ENCODE data around the gene ARMS2. TPM values are rescaled to one million over a fixed set of nuclear protein-coding genes. Genes with fewer than 3 reads are reported as not detected.

Gene ARMS2
- polyA plus RNA-seq, 1 of the 3 experiments (the other 2 are of a cell fraction): not detected

GRCh38 chr10:122486406-122487080 is 32.1 kb downstream of the ARMS2 start:
- no peak for TF ChIP-seq RCOR1 (IDR thresholded peaks at IDR 0.05; ENCODE audit: low read length)
- TF ChIP-seq EP300 (IDR thresholded peaks at IDR 0.05; ENCODE audit: borderline replicate concordance in 1 of 2, low read depth in 1 of 2, low read length in 1 of 2): no peak
- TF ChIP-seq YY1 (IDR thresholded peaks at IDR 0.05; ENCODE audit: low read depth): no peak
- no peak for TF ChIP-seq FOSL2 (IDR thresholded peaks at IDR 0.05; ENCODE audit: borderline replicate concordance, low read depth)
- no peak for TF ChIP-seq ZBTB33 (IDR thresholded peaks at IDR 0.05; ENCODE audit: borderline replicate concordance, low read depth)
- no peak for TF ChIP-seq PBX3 (IDR thresholded peaks at IDR 0.05)
- TF ChIP-seq CTCF (IDR thresholded peaks at IDR 0.05): no peak
- TF ChIP-seq POLR2AphosphoS5 (IDR thresholded peaks at IDR 0.05; ENCODE audit: low read depth, low read length): no peak
- ChIA-PET POLR2A (no interaction called here), CTCF (interaction anchor here (1.0 kb wide), 1 partner anchor 18 kb away, joined by 3 read pairs; no protein-coding TSS in a partner anchor)
- Histone ChIP-seq H3K4me2 (no peak overlapping the region), H3F3A (replicated peaks; ENCODE audit: insufficient read depth) (no peaks in the 10 kb centered on the region), H3K9ac (no peak overlapping the region), H3K4me3 (ENCODE audit: low read depth in 2 of 2, low read length in 1 of 2) (no peak overlapping the region), H3K27me3 (ENCODE audit: insufficient read depth) (no peaks in the 10 kb centered on the region), H3K4me1 (ENCODE audit: control insufficient read depth in 1 of 2, insufficient read depth in 2 of 2, low read depth in 1 of 2, low read length in 1 of 2) (peaks cover 0 to 16% of the 10 kb centered on the region in 2 experiments; a peak in 1 of 4 replicates), H4K20me1 (ENCODE audit: insufficient read depth) (no peaks in the 10 kb centered on the region), H3K79me2 (ENCODE audit: insufficient read depth) (peaks cover 34% of the 10 kb centered on the region), H3K27ac (ENCODE audit: low read depth in 2 of 2, low read length in 1 of 2) (no peak overlapping the region), H2AFZ (ENCODE audit: low read depth) (no peak overlapping the region), H3K9me2 (no peaks in the 10 kb centered on the region), H3K9me3 (no peaks in the 10 kb centered on the region), H3K36me3 (replicated peaks in 1 of 2; ENCODE audit: control insufficient read depth in 1 of 2, insufficient read depth in 2 of 2, low read length in 1 of 2) (peaks cover 0 to 6% of the 10 kb centered on the region in 2 experiments)
- 88% methylated on average over 9 of the region's 9 CpGs for WGBS (ENCODE audit: low lambda C conversion rate)
- no peak for DNase-seq

GRCh38 chr10:122487174-122487765 is 32.8 kb downstream of the ARMS2 start:
- H4K20me1 ChIP-seq (ENCODE audit: insufficient read depth): no peaks in the 10 kb centered on the region
- WGBS (ENCODE audit: low lambda C conversion rate): 88% methylated on average over 15 of the region's 16 CpGs
- H3K36me3 ChIP-seq (replicated peaks in 1 of 2; ENCODE audit: control insufficient read depth in 1 of 2, insufficient read depth in 2 of 2, low read length in 1 of 2): peaks cover 0 to 6% of the 10 kb centered on the region in 2 experiments
- H3K79me2 ChIP-seq (ENCODE audit: insufficient read depth): peaks cover 28% of the 10 kb centered on the region
- no peaks in the 10 kb centered on the region for H3F3A ChIP-seq (replicated peaks; ENCODE audit: insufficient read depth)
- no peaks in the 10 kb centered on the region for H3K27me3 ChIP-seq (ENCODE audit: insufficient read depth)
- no peaks in the 10 kb centered on the region for H3K9me2 ChIP-seq
- H3K9ac ChIP-seq: no peak overlapping the region
- H3K9me3 ChIP-seq: no peaks in the 10 kb centered on the region
- ChIA-PET POLR2A (no interaction called here), CTCF (no interaction called here)
- DNase-seq: no peak
- H3K4me2 ChIP-seq: no peak overlapping the region
- H3K4me3 ChIP-seq (ENCODE audit: low read depth in 2 of 2, low read length in 1 of 2): no peak overlapping the region
- peaks cover 0 to 16% of the 10 kb centered on the region in 2 experiments; a peak in 1 of 4 replicates for H3K4me1 ChIP-seq (ENCODE audit: control insufficient read depth in 1 of 2, insufficient read depth in 2 of 2, low read depth in 1 of 2, low read length in 1 of 2)
- H3K27ac ChIP-seq (ENCODE audit: low read depth in 2 of 2, low read length in 1 of 2): no peak overlapping the region
- no peak overlapping the region for H2AFZ ChIP-seq (ENCODE audit: low read depth)
- no peak for TF ChIP-seq GATA2 (CRISPR knock-in tag; IDR thresholded peaks at IDR 0.05)
- no peak for TF ChIP-seq SIN3A (IDR thresholded peaks at IDR 0.05; ENCODE audit: borderline replicate concordance, low read depth, low read length)
- no peak for TF ChIP-seq FOSL2 (IDR thresholded peaks at IDR 0.05; ENCODE audit: borderline replicate concordance, low read depth)
- no peak for TF ChIP-seq RCOR1 (IDR thresholded peaks at IDR 0.05; ENCODE audit: low read length)
- TF ChIP-seq REST (IDR thresholded peaks at IDR 0.05; ENCODE audit: low read depth, low read length): no peak
- no peak for TF ChIP-seq ELF1 (IDR thresholded peaks at IDR 0.05)
- TF ChIP-seq TAF1 (IDR thresholded peaks at IDR 0.05; ENCODE audit: borderline replicate concordance, low read depth, low read length): no peak
- TF ChIP-seq TCF12 (IDR thresholded peaks at IDR 0.05): no peak
- no peak for TF ChIP-seq YY1 (IDR thresholded peaks at IDR 0.05; ENCODE audit: low read depth)
- no peak for TF ChIP-seq USF2 (IDR thresholded peaks at IDR 0.05; ENCODE audit: borderline replicate concordance, low read depth, low read length)
